K562 (cell line): ENCODE measurements around the gene CCNJL. TPM values are rescaled to one million over a fixed set of nuclear protein-coding genes. Genes with fewer than 3 reads are reported as not detected.

Source experiments
- ATAC-seq: fragments of 200-7000 bp; cut with Tn5 transposase; 3 replicates; pipeline ENCODE4 v1.9.1; 2020; ENCODE audit warnings: moderate library complexity
- BruUV-seq: library from RNA; stranded (reverse); fragments of 400-500 nt; replicated peaks from 2 replicates; lab custom pipeline; 2021; lab: Mats Ljungman, UMichigan
- CTCF ChIA-PET: fragments of 300-600 bp; formaldehyde crosslinking; extraction: SDS; loops from one replicate; lab custom pipeline; 2021; ENCODE audit warnings: low intra/inter-chr PET ratio; lab: Yijun Ruan, JAX
- POLR2A ChIA-PET: fragments of 300-600, 350-650 bp; sonication (Branson Sonifier 250); formaldehyde crosslinking; extraction: SDS; loops from one replicate; lab custom pipeline; 2021; ENCODE audit warnings: antibody characterized with exemption, inconsistent platforms; lab: Yijun Ruan, JAX
- DNase-seq, 4 experiments: peaks; one replicate each; pipeline versions ENCODE4 v3.0.0 to v3.0.0-alpha.2; 2011 to 2018; ENCODE audit warnings: low spot score in 3 of 4, mixed read lengths in 3 of 4; ENCODE audit errors: extremely low read depth in 1 of 4
- FAIRE-seq: peaks from 2 replicates; lab custom pipeline; 2011; peaks lifted over from hg19 to GRCh38; lab: Jason Lieb, UNC
- H2AFZ ChIP-seq: 2 replicates; pipeline ENCODE4 v1.6.0; 2011; ENCODE audit warnings: low read depth, low read length, control low read depth, inconsistent platforms
- H3K27ac ChIP-seq: fragments of 200-600 bp; 3 replicates; pipeline ENCODE4 v1.8.0; 2011; ENCODE audit warnings: low read depth, mild to moderate bottlenecking, control low read depth, inconsistent platforms, low read length, moderate library complexity, mixed read lengths; ENCODE audit errors: extremely low read depth
- H3K27me3 ChIP-seq, 2 experiments: fragments of 300-600 bp in 1 of 2; 2 replicates in 1 of 2; 3 replicates in 1 of 2; pipeline versions ENCODE4 v1.6.0 to v1.8.0; 2011; ENCODE audit warnings: inconsistent platforms in 2 of 2, low read length in 2 of 2, mild to moderate bottlenecking in 1 of 2, mixed read lengths in 1 of 2, moderate library complexity in 1 of 2; ENCODE audit not compliant: control insufficient read depth in 2 of 2, insufficient read depth in 2 of 2
- H3K36me3 ChIP-seq: fragments of 300-600 bp; 3 replicates; pipeline ENCODE4 v1.8.0; 2011; ENCODE audit warnings: mild to moderate bottlenecking, low read length, inconsistent platforms; ENCODE audit not compliant: control insufficient read depth, insufficient read depth
- H3K4me1 ChIP-seq, 2 experiments: fragments of 200-600 bp in 1 of 2; replicated peaks in 1 of 2; 2 replicates in 1 of 2; 3 replicates in 1 of 2; pipeline versions ENCODE4 v1.5.1 to v1.8.0; 2011; ENCODE audit warnings: inconsistent platforms in 2 of 2, low read length in 2 of 2, mild to moderate bottlenecking in 1 of 2, mixed read lengths in 1 of 2, moderate library complexity in 1 of 2; ENCODE audit not compliant: control insufficient read depth in 2 of 2, insufficient read depth in 2 of 2
- H3K4me2 ChIP-seq: 2 replicates; pipeline ENCODE4 v1.6.1; 2011; ENCODE audit warnings: low read length, control low read depth, inconsistent platforms, mixed read lengths; ENCODE audit not compliant: insufficient read depth
- H3K4me3 ChIP-seq: fragments of 200-600 bp; sonication (generic), shearing (Covaris generic); 2 replicates; pipeline ENCODE4 v1.5.1; 2016; ENCODE audit warnings: control low read depth, inconsistent platforms
- H3K79me2 ChIP-seq: fragments of 200-600 bp; 3 replicates; pipeline ENCODE4 v1.8.0; 2011; ENCODE audit warnings: low read length, inconsistent platforms; ENCODE audit not compliant: control insufficient read depth, insufficient read depth
- H3K9ac ChIP-seq, 2 experiments: 2 replicates each; pipeline versions ENCODE4 v1.6.0 to v1.6.1; 2011; ENCODE audit warnings: low read depth in 2 of 2, low read length in 2 of 2, control low read depth in 1 of 2, inconsistent platforms in 1 of 2, mild to moderate bottlenecking in 1 of 2, mixed read lengths in 1 of 2; ENCODE audit not compliant: insufficient read depth in 1 of 2
- H3K9me1 ChIP-seq: one replicate; pipeline ENCODE4 v1.6.0; 2011; ENCODE audit warnings: inconsistent platforms, mild to moderate bottlenecking, low read length, moderate library complexity; ENCODE audit not compliant: control insufficient read depth, insufficient read depth
- H3K9me3 ChIP-seq: replicated peaks from 2 replicates; pipeline ENCODE4 v1.5.1; 2011; ENCODE audit warnings: low read depth, low read length, inconsistent platforms; ENCODE audit not compliant: control insufficient read depth, insufficient read depth
- H4K20me1 ChIP-seq: replicated peaks from 2 replicates; pipeline ENCODE4 v1.6.1; 2011; ENCODE audit warnings: low read length, inconsistent platforms, mixed read lengths; ENCODE audit not compliant: control insufficient read depth, insufficient read depth
- ATF3 ChIP-seq, 2 experiments: fragments of 450-650 bp in 1 of 2; sonication (generic) in 1 of 2; formaldehyde crosslinking in 1 of 2; IDR thresholded peaks in 1 of 2; conservative IDR thresholded peaks in 1 of 2; 2 replicates each; pipeline versions ENCODE4 v1.6.1 to v1.8.1; 2016 to 2023; ENCODE audit warnings: mild to moderate bottlenecking in 2 of 2, moderate library complexity in 2 of 2, inconsistent platforms in 1 of 2, missing genetic modification reagents in 1 of 2
- CBFB ChIP-seq: sonication (generic); formaldehyde crosslinking; IDR thresholded peaks from 2 replicates; pipeline ENCODE4 v1.4.0; 2020; ENCODE audit warnings: mild to moderate bottlenecking, missing genetic modification reagents
- CREB1 ChIP-seq, 2 experiments: sonication (generic) in 1 of 2; formaldehyde crosslinking in 1 of 2; IDR thresholded peaks; 2 replicates each; pipeline versions ENCODE4 v1.6.1 to v1.8.0; 2012 to 2022; ENCODE audit warnings: inconsistent platforms in 1 of 2, mild to moderate bottlenecking in 1 of 2, missing genetic modification reagents in 1 of 2, moderate library complexity in 1 of 2
- GMEB1 ChIP-seq: fragments of 250-450 bp; sonication (Bioruptor Pico); IDR thresholded peaks from 2 replicates; pipeline ENCODE4 v1.4.0; 2020; ENCODE audit warnings: mild to moderate bottlenecking
- MAFG ChIP-seq: fragments of 450-650 bp; conservative IDR thresholded peaks from 2 replicates; pipeline ENCODE4 v1.6.1; 2016; ENCODE audit warnings: missing genetic modification characterization, missing compliant biosample characterization
- MBD2 ChIP-seq: sonication (generic); IDR thresholded peaks from 2 replicates; pipeline ENCODE4 v1.6.1; 2016; ENCODE audit warnings: low read depth, borderline replicate concordance
- NFXL1 ChIP-seq: fragments of 450-650 bp; formaldehyde crosslinking; IDR thresholded peaks from 2 replicates; pipeline ENCODE4 v1.4.0; 2021; ENCODE audit warnings: mild to moderate bottlenecking
- SETDB1 ChIP-seq: IDR thresholded peaks from one replicate; pipeline ENCODE4 v1.6.1; 2012; ENCODE audit warnings: low read length, control low read depth, inconsistent platforms
- ZBTB33 ChIP-seq: sonication (generic); formaldehyde crosslinking; IDR thresholded peaks from 2 replicates; pipeline ENCODE4 v1.8.1; 2023; ENCODE audit warnings: mild to moderate bottlenecking, missing genetic modification reagents
- ZC3H8 ChIP-seq: fragments of 450-650 bp; IDR thresholded peaks from 2 replicates; pipeline ENCODE4 v1.6.1; 2017
- WGBS: fragments of 100-300 bp; shearing (Covaris generic); methylation state at CpG from one replicate; pipeline ENCODE4 v1.1.6; 2016; ENCODE audit warnings: low coverage, mixed read lengths; ENCODE audit not compliant: insufficient coverage; ENCODE audit errors: missing lambda C conversion rate; 5-methylcytosine and 5-hydroxymethylcytosine counted together
- in situ Hi-C: fragments of 300-500 bp; cut with MboI; formaldehyde crosslinking; loops from 4 replicates; pipeline ENCODE4 v1.15.0; 2018; ENCODE audit warnings: inconsistent platforms, mixed read lengths
- intact Hi-C: fragments of 100-400 bp; cut with micrococcal nuclease; formaldehyde crosslinking; loops from 2 replicates; pipeline ENCODE4 v1.14.2; 2022
- polyA plus RNA-seq, 8 experiments: library from polyadenylated mRNA; depleted of rRNA in 4 of 8; stranded (reverse) in 5 of 8; unstranded in 3 of 8; fragments of >200 nt; fragmentation: Nextera tagmentation in 2 of 8; fragmentation: Illumina TruSeq in 1 of 8; extraction: Ambion mirVana in 2 of 8; extraction: Trizol in 1 of 8; gene quantifications; 2 replicates each; pipeline versions ENCODE4 v1.2.1 to v1.2.3, GENCODE V29; 2011 to 2014; ENCODE audit warnings: inconsistent platforms in 1 of 8, missing spikeins in 1 of 8
- total RNA-seq, 7 experiments: library from RNA; depleted of rRNA in 6 of 7; stranded (reverse); fragments of >200 nt in 6 of 7; fragmentation: Illumina TruSeq in 2 of 7; extraction: Trizol in 2 of 7; gene quantifications; 2 replicates each; pipeline versions ENCODE4 v1.2.1 to v1.2.3, GENCODE V29; 2011 to 2021; ENCODE audit warnings: low replicate concordance in 1 of 7

The CCNJL gene
- total and polyA plus RNA-seq, 9 of the 15 experiments (the other 6 are each of a cell fraction or from before 2014, with no cell fraction given) = 0.04 TPM; not detected in 8

DNA sequence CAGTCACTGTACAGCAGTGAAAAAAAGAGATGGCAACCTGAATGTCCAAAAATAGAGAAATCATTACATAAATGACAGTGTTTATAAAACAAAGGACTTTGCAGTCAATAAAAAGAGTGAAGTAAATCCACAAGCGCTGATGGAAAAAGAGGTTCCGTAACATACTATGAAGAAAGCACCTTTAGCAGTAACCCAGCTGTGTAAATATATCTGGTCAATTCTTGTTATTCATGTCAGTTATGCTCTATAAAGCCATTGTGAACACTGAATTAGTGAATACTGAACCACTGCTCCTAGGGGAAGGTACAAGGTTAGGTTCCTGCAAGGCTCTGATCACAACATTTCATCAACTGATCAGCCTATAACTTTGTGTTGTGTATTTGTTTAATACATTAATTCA lies 39.5 kb downstream of the CCNJL start:
- ChIA-PET POLR2A (interaction anchor here (1.0 to 1.3 kb wide), 2 partner anchors 11 to 165 kb away, joined by 3 to 4 read pairs; no protein-coding TSS in a partner anchor), CTCF (no interaction called here)
- ATAC-seq = no peak
- H3K4me1 ChIP-seq = no peaks in the 10 kb centered on the region; a peak in 1 of 5 replicates
- no peak for DNase-seq
- H3K4me2 ChIP-seq = no peak overlapping the region
- 50% methylated on average over 2 of the region's 2 CpGs for whole genome bisulfite sequencing
- H3K9me3 ChIP-seq = no peaks in the 10 kb centered on the region
- intact Hi-C loops = no loop called here
- in situ Hi-C loops = no loop called here
- no peaks in the 10 kb centered on the region for H4K20me1 ChIP-seq
- BruUV-seq = no TSS peak
- H3K4me3 ChIP-seq = no peak overlapping the region
- H3K9me1 ChIP-seq = no peaks in the 10 kb centered on the region
- no peak overlapping the region for H3K27ac ChIP-seq
- H3K9ac ChIP-seq = no peak overlapping the region
- H3K79me2 ChIP-seq = no peaks in the 10 kb centered on the region
- no peak for FAIRE-seq
- H3K27me3 ChIP-seq = no peaks in the 10 kb centered on the region
- H2AFZ ChIP-seq = no peak overlapping the region
- no peaks in the 10 kb centered on the region for H3K36me3 ChIP-seq
- TF ChIP-seq SETDB1 = no peak
- no peak for TF ChIP-seq MBD2
- TF ChIP-seq ZBTB33 (CRISPR knock-in tag) = no peak
- no peak for TF ChIP-seq GMEB1 (CRISPR knock-in tag)
- no peak for TF ChIP-seq ATF3 (IDR thresholded peaks at IDR 0.05)
- no peak for TF ChIP-seq ATF3 (CRISPR knock-in tag; conservative IDR thresholded peaks at IDR 0.05)
- no peak for TF ChIP-seq CBFB (CRISPR knock-in tag)
- no peak for TF ChIP-seq NFXL1
- TF ChIP-seq CREB1 (IDR thresholded peaks at IDR 0.05) = no peak
- no peak for TF ChIP-seq CREB1 (CRISPR knock-in tag; IDR thresholded peaks at IDR 0.05)
- TF ChIP-seq ZC3H8 = no peak
- TF ChIP-seq MAFG (tag) = no peak
